ENCODE measurements around the gene PLCL1.

Gene PLCL1

GRCh38 chr2:197809064-197809463 is 4.7 kb downstream of the PLCL1 start:
- no peak for TF ChIP-seq CTCF (IDR thresholded peaks at IDR 0.05; ENCODE audit: insufficient read depth, low read depth, low read length, missing control alignments)

GRCh38 chr2:197810016-197810415 is 5.6 kb downstream of the PLCL1 start:
- DNase-seq (ENCODE audit: low read depth): no peak
- TF ChIP-seq CTCF (IDR thresholded peaks at IDR 0.05; ENCODE audit: insufficient read depth, low read depth, low read length, missing control alignments): no peak
- H3K4me3 ChIP-seq (ENCODE audit: low read length): no peak overlapping the region

More at GRCh38 chr2:197809064-197809463, 4.7 kb downstream of the PLCL1 start:
- H3K4me3 ChIP-seq (ENCODE audit: low read length): no peak overlapping the region
- no peak for DNase-seq (ENCODE audit: low read depth)

GRCh38 chr2:197810491-197810890 is 6.1 kb downstream of the PLCL1 start:
- TF ChIP-seq CTCF (IDR thresholded peaks at IDR 0.05; ENCODE audit: insufficient read depth, low read depth, low read length, missing control alignments): no peak
- no peak for DNase-seq (ENCODE audit: low read depth)
- no peak overlapping the region for H3K4me3 ChIP-seq (ENCODE audit: low read length)

- H3K4me3 ChIP-seq (ENCODE audit: low read length): no peak overlapping the region
- peak; percentile 75 for DNase-seq (ENCODE audit: low read depth)
- TF ChIP-seq CTCF (IDR thresholded peaks at IDR 0.05; ENCODE audit: insufficient read depth, low read depth, low read length, missing control alignments): peak; percentile 71
Measured at GRCh38 chr2:197813093-197813787, 8.8 kb downstream of the PLCL1 start.

GRCh38 chr2:197814526-197814925 is 10.1 kb downstream of the PLCL1 start:
- no peak for TF ChIP-seq CTCF (IDR thresholded peaks at IDR 0.05; ENCODE audit: insufficient read depth, low read depth, low read length, missing control alignments)

GRCh38 chr2:197821550-197822289 is 17.3 kb downstream of the PLCL1 start:
- TF ChIP-seq CTCF (IDR thresholded peaks at IDR 0.05; ENCODE audit: insufficient read depth, low read depth, low read length, missing control alignments): no peak
- no peak for DNase-seq (ENCODE audit: low read depth)
- H3K4me3 ChIP-seq (ENCODE audit: low read length): no peak overlapping the region

More at GRCh38 chr2:197814526-197814925, 10.1 kb downstream of the PLCL1 start:
- DNase-seq (ENCODE audit: low read depth): no peak
- H3K4me3 ChIP-seq (ENCODE audit: low read length): no peak overlapping the region

Measured in epithelial cell of esophagus (primary cell).